Measurements from ENCODE around the gene SCAMP4.
A peak's percentile ranks its signal among the peaks of the same experiment; 100 is the strongest.
"Not testable (repeated sequence)": the region's sequence is repeated elsewhere in the genome, so short reads cannot be mapped to it uniquely, and the experiment has no call there.

The SCAMP4 gene

GRCh38 chr19:1884291-1884718 is 20.9 kb upstream of the SCAMP4 start:
- no peak for FAIRE-seq

- FAIRE-seq: no peak
These were observed 20.4 kb upstream of the SCAMP4 start for GRCh38 chr19:1884719-1885334.

- FAIRE-seq: peak; percentile 38
These were observed 19.6 kb upstream of the SCAMP4 start, which contains the start of gene ABHD17A for GRCh38 chr19:1885398-1886119. TSS of gene ABHD17A (minus strand) at chr19:1885496. CDS start at chr19:1881566, 3,930 bp downstream.

GRCh38 chr19:1886360-1886759 is 18.8 kb upstream of the SCAMP4 start:
- not testable (repeated sequence) for FAIRE-seq

- FAIRE-seq: no peak
These were observed 16.8 kb upstream of the SCAMP4 start for GRCh38 chr19:1888385-1888784.

- no peak for FAIRE-seq
These were observed 15.3 kb upstream of the SCAMP4 start for GRCh38 chr19:1889907-1890306.

GRCh38 chr19:1893791-1894190 is 11.4 kb upstream of the SCAMP4 start:
- FAIRE-seq: no peak

GRCh38 chr19:1896508-1896907 is 8.7 kb upstream of the SCAMP4 start:
- FAIRE-seq: no peak

- no peak for FAIRE-seq
These were observed 3.2 kb upstream of the SCAMP4 start for GRCh38 chr19:1901940-1902404.

GRCh38 chr19:1902923-1903322 is 2.3 kb upstream of the SCAMP4 start:
- no peak for FAIRE-seq

- FAIRE-seq: no peak
These were observed 414 bp upstream of the SCAMP4 start for GRCh38 chr19:1904860-1905109.

- no peak for FAIRE-seq
These were observed 720 bp downstream of the SCAMP4 start for GRCh38 chr19:1905863-1906375.

GRCh38 chr19:1906985-1907562 is 1.9 kb downstream of the SCAMP4 start:
- FAIRE-seq: no peak

GRCh38 chr19:1907563-1908363 is 2.6 kb downstream of the SCAMP4 start:
- FAIRE-seq: no peak

- no peak for FAIRE-seq
These were observed 3.1 kb downstream of the SCAMP4 start for GRCh38 chr19:1908364-1908678.

- no peak for FAIRE-seq
These were observed 4.5 kb downstream of the SCAMP4 start for GRCh38 chr19:1909761-1910080.

- FAIRE-seq: no peak
These were observed 5.0 kb downstream of the SCAMP4 start for GRCh38 chr19:1910177-1910576.

- no peak for FAIRE-seq
These were observed 5.9 kb downstream of the SCAMP4 start for GRCh38 chr19:1911098-1911497.

- no peak for FAIRE-seq
These were observed 6.8 kb downstream of the SCAMP4 start for GRCh38 chr19:1911995-1912394.

GRCh38 chr19:1912760-1913505 is 7.7 kb downstream of the SCAMP4 start:
- FAIRE-seq: no peak

GRCh38 chr19:1913781-1914577 is 8.8 kb downstream of the SCAMP4 start:
- no peak for FAIRE-seq

- no peak for FAIRE-seq
These were observed 9.7 kb downstream of the SCAMP4 start for GRCh38 chr19:1914826-1915341.

Measured in colon (tissue), 2 donors.